HG02981 (cell line): ENCODE data around the gene USF1.
A peak's percentile ranks its signal among the peaks of the same experiment; 100 is the strongest.
"Not testable (repeated sequence)": the region's sequence is repeated elsewhere in the genome, so short reads cannot be mapped to it uniquely, and the experiment has no call there.

Source experiments
- ATAC-seq: cut with Tn5 transposase; IDR thresholded peaks from one replicate; pipeline ENCODE4 v1.9.1; 2021; ENCODE audit warnings: mild to moderate bottlenecking, moderate library complexity; ENCODE audit not compliant: unreplicated experiment

USF1 gene

GRCh38 chr1:161019751-161020495, 25.9 kb downstream of the USF1 start:
- no peak for ATAC-seq

- not testable (repeated sequence) for ATAC-seq
These were observed 26.6 kb downstream of the USF1 start for GRCh38 chr1:161019111-161019660.

- ATAC-seq: no peak
These were observed 27.2 kb downstream of the USF1 start for GRCh38 chr1:161018631-161018930.

- ATAC-seq: no peak
These were observed 27.8 kb downstream of the USF1 start for GRCh38 chr1:161017756-161018630.

- not testable (repeated sequence) for ATAC-seq
These were observed 28.6 kb downstream of the USF1 start for GRCh38 chr1:161017181-161017580.

- ATAC-seq: not testable (repeated sequence)
These were observed 29.1 kb downstream of the USF1 start for GRCh38 chr1:161016683-161017082.

GRCh38 chr1:161013488-161014230, 32.1 kb downstream of the USF1 start:
- ATAC-seq: peak; percentile 89

- peak; percentile 5 for ATAC-seq
These were observed 32.7 kb downstream of the USF1 start for GRCh38 chr1:161013131-161013487.

GRCh38 chr1:161012420-161012819, 33.4 kb downstream of the USF1 start:
- ATAC-seq: no peak

- no peak for ATAC-seq
These were observed 36.1 kb downstream of the USF1 start for GRCh38 chr1:161009602-161010211.

GRCh38 chr1:161008869-161009510, 36.8 kb downstream of the USF1 start:
- no peak for ATAC-seq

- ATAC-seq: no peak
These were observed 38.4 kb downstream of the USF1 start for GRCh38 chr1:161007369-161007768.

GRCh38 chr1:161006563-161006962, 39.2 kb downstream of the USF1 start:
- ATAC-seq: no peak

GRCh38 chr1:161001525-161001924, 44.3 kb downstream of the USF1 start:
- ATAC-seq: no peak

- no peak for ATAC-seq
These were observed 44.9 kb downstream of the USF1 start for GRCh38 chr1:161000736-161001480.

- no peak for ATAC-seq
These were observed 46.4 kb downstream of the USF1 start for GRCh38 chr1:160999376-160999775.

- no peak for ATAC-seq
These were observed 48.3 kb downstream of the USF1 start for GRCh38 chr1:160997323-160998038.

- ATAC-seq: no peak
These were observed 49.6 kb downstream of the USF1 start for GRCh38 chr1:160996178-160996577.
